HL-60 (cell line): Measurements from ENCODE around the gene FAM83F.

Experiments
- GABPA ChIP-seq: IDR thresholded peaks from 2 replicates; pipeline ENCODE4 v1.6.1; 2012; ENCODE audit warnings: low read depth
- POLR2AphosphoS5 ChIP-seq: IDR thresholded peaks from 2 replicates; pipeline ENCODE4 v1.6.1; 2012; ENCODE audit warnings: low read depth
- SPI1 ChIP-seq: IDR thresholded peaks from 2 replicates; pipeline ENCODE4 v1.6.1; 2012; ENCODE audit warnings: low read depth, mild to moderate bottlenecking, borderline replicate concordance
- TF ChIP-seq, protein P1 (sequence below): IDR thresholded peaks from one replicate; pipeline ENCODE4 v1.5.1; 2011; ENCODE audit warnings: low read length, control low read depth, inconsistent platforms; ENCODE audit not compliant: insufficient read depth
- TF ChIP-seq, protein P2 (sequence below): IDR thresholded peaks from 2 replicates; pipeline ENCODE4 v1.6.1; 2012; ENCODE audit warnings: low read depth; ENCODE audit not compliant: insufficient replicate concordance

DNA sequence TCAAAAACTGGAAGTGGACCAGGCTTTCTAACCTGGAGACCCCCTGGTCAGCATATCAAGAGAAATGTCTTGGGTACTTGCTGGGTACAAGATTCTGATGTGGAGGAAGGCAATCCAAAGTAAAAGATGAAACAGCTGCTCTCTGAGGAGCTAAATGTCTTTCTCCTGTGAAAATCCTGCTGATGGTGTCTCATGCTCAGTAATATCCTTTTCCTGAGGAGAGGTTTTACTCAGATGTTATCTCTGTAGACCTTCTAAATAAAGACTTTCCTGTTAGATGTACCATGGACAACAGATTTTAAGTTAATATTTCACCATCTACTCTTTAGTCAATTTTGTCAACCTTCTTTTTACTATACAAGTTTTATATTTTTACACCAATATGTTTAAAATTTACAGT is 62.9 kb downstream of the FAM83F start:
- TF ChIP-seq, protein P1, sequence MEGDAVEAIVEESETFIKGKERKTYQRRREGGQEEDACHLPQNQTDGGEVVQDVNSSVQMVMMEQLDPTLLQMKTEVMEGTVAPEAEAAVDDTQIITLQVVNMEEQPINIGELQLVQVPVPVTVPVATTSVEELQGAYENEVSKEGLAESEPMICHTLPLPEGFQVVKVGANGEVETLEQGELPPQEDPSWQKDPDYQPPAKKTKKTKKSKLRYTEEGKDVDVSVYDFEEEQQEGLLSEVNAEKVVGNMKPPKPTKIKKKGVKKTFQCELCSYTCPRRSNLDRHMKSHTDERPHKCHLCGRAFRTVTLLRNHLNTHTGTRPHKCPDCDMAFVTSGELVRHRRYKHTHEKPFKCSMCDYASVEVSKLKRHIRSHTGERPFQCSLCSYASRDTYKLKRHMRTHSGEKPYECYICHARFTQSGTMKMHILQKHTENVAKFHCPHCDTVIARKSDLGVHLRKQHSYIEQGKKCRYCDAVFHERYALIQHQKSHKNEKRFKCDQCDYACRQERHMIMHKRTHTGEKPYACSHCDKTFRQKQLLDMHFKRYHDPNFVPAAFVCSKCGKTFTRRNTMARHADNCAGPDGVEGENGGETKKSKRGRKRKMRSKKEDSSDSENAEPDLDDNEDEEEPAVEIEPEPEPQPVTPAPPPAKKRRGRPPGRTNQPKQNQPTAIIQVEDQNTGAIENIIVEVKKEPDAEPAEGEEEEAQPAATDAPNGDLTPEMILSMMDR = no peak
- TF ChIP-seq POLR2AphosphoS5 (no peak), GABPA (no peak), SPI1 (no peak)
- TF ChIP-seq, protein P2, sequence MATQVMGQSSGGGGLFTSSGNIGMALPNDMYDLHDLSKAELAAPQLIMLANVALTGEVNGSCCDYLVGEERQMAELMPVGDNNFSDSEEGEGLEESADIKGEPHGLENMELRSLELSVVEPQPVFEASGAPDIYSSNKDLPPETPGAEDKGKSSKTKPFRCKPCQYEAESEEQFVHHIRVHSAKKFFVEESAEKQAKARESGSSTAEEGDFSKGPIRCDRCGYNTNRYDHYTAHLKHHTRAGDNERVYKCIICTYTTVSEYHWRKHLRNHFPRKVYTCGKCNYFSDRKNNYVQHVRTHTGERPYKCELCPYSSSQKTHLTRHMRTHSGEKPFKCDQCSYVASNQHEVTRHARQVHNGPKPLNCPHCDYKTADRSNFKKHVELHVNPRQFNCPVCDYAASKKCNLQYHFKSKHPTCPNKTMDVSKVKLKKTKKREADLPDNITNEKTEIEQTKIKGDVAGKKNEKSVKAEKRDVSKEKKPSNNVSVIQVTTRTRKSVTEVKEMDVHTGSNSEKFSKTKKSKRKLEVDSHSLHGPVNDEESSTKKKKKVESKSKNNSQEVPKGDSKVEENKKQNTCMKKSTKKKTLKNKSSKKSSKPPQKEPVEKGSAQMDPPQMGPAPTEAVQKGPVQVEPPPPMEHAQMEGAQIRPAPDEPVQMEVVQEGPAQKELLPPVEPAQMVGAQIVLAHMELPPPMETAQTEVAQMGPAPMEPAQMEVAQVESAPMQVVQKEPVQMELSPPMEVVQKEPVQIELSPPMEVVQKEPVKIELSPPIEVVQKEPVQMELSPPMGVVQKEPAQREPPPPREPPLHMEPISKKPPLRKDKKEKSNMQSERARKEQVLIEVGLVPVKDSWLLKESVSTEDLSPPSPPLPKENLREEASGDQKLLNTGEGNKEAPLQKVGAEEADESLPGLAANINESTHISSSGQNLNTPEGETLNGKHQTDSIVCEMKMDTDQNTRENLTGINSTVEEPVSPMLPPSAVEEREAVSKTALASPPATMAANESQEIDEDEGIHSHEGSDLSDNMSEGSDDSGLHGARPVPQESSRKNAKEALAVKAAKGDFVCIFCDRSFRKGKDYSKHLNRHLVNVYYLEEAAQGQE = no peak
